AG04449 (cell line): ENCODE data around the gene ANO1.
"Not testable (repeated sequence)": the region's sequence is repeated elsewhere in the genome, so short reads cannot be mapped to it uniquely, and the experiment has no call there.

ENCODE experiments used
- CTCF ChIA-PET: fragments of 350-600 bp; formaldehyde crosslinking; extraction: SDS; loops from one replicate; lab custom pipeline; 2021; ENCODE audit warnings: antibody characterized with exemption; lab: Yijun Ruan, JAX
- POLR2A ChIA-PET: fragments of 400-600, 350-600 bp; formaldehyde crosslinking; extraction: SDS; loops from one replicate; lab custom pipeline; 2020; ENCODE audit warnings: antibody characterized with exemption, inconsistent platforms; lab: Yijun Ruan, JAX
- DNase-seq: peaks from one replicate; pipeline ENCODE4 v3.0.0-alpha.2; 2010; ENCODE audit warnings: low read depth, low spot score
- H3K4me3 ChIP-seq: 2 replicates; pipeline ENCODE4 v1.5.1; 2011; ENCODE audit warnings: low read depth, mild to moderate bottlenecking, control low read depth, low read length
- CTCF ChIP-seq: IDR thresholded peaks from one replicate; pipeline ENCODE4 v1.5.1; 2011; ENCODE audit warnings: mild to moderate bottlenecking, moderate library complexity, low read length, control low read depth, inconsistent platforms; ENCODE audit not compliant: insufficient read depth; ENCODE audit errors: missing control alignments

The ANO1 gene

GRCh38 chr11:70210530-70210929 is 132.4 kb downstream of the ANO1 start:
- CTCF ChIA-PET = no interaction called here

DNA sequence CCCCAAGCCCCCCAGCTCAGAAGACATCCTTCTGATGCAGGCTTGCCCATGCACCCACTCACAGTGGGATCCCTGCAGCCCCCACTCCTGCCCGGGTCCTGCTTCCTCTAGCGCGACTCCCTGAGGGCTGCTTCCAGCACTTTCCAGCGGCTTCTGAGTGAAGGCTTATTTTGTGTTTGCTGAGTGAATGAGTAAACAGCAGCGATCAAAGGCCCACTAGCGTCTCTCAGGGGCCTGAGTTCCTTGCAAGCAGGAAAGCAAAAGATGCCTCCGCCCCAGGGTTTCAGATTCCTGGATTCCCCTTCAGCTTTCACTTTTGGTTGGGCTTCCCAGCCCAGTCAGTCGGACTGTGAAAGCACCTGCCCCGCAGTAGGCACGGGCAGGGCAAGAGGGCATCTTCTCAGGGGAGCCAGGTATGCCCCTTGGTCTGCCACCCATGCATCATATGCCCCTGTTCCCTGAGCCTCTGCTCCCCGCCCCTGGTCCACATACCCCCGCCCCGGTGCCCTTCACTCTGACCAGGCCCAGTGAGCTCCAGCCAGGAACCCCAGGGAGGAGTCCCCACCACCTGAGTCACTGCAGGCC is 134.2 kb downstream of the ANO1 start:
- no peak for TF ChIP-seq CTCF
- POLR2A ChIA-PET = no interaction called here
- no peak overlapping the region for H3K4me3 ChIP-seq
- CTCF ChIA-PET = interaction anchor here (1.5 kb wide), 1 partner anchor 16 kb away, joined by 4 read pairs; no protein-coding TSS in a partner anchor
- no peak for DNase-seq

More at GRCh38 chr11:70210530-70210929, 132.4 kb downstream of the ANO1 start:
- POLR2A ChIA-PET = no interaction called here
- no peak for DNase-seq
- H3K4me3 ChIP-seq = no peak overlapping the region
- no peak for TF ChIP-seq CTCF

DNA sequence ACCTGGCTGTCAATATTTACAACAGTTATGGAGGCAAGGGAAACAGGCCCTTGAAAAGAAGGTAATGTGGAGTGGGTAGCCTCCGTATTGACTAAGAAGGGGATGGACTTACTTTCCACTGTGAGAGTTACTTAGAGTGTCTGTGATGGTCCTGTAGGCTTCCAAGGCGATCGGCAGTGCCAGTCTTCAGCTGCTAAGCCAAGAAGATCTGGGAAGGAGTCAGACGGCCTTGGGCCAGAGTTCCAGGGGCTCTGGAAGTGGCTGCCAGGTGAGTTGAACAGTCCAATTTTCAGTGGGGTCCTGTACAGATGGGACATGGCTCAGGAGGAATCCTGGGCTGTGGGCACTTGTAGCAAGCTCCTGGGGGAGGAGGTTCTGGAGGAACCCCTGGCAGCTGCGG is 139.3 kb downstream of the ANO1 start:
- POLR2A ChIA-PET, DNase-seq, H3K4me3 ChIP-seq, CTCF ChIA-PET: not testable (repeated sequence)

DNA sequence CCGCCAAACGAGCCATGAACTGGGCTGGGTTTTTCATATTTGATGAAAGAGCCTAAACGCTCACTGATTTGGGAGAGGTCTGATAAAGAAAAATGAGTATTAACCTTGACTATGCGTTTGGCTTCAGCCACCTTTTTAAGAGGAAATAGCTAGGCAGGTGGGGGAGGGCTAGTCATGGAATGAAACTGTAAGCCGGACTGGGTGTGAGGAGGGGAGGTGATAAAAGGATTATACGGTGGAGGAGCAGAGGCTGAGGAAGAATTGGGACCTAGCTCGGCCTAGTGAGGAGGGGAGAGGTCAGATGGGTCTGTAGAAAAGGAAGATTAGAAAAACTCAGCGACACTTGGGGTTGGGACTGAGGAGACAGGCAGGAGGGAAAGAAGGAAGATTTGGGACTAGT is 140.0 kb downstream of the ANO1 start:
- CTCF ChIA-PET, H3K4me3 ChIP-seq, POLR2A ChIA-PET, DNase-seq: not testable (repeated sequence)

- POLR2A ChIA-PET = no interaction called here
- TF ChIP-seq CTCF = no peak
- CTCF ChIA-PET = no interaction called here
Observed at GRCh38 chr11:70220136-70220535, 142.0 kb downstream of the ANO1 start.

GRCh38 chr11:70220920-70221319 is 142.8 kb downstream of the ANO1 start:
- DNase-seq = no peak
- TF ChIP-seq CTCF = no peak
- CTCF ChIA-PET = no interaction called here
- H3K4me3 ChIP-seq = no peak overlapping the region
- POLR2A ChIA-PET = no interaction called here

More at GRCh38 chr11:70220136-70220535, 142.0 kb downstream of the ANO1 start:
- no peak for DNase-seq
- H3K4me3 ChIP-seq = no peak overlapping the region

- CTCF ChIA-PET = interaction anchor here (0.9 to 1.3 kb wide), 2 partner anchors 46 to 190 kb away, joined by 3 to 4 read pairs; no protein-coding TSS in a partner anchor
- no peak for TF ChIP-seq CTCF
- POLR2A ChIA-PET = interaction anchor here (0.8 kb wide), 1 partner anchor 22 kb away, joined by 3 read pairs; no protein-coding TSS in a partner anchor
- no peak for DNase-seq
- no peak overlapping the region for H3K4me3 ChIP-seq
Observed at GRCh38 chr11:70225681-70226177, 147.6 kb downstream of the ANO1 start.
